MM.1S (cell line): ENCODE data around the gene GCNT2.

Source experiments
- EZH2phosphoT487 ChIP-seq: fragments of 300-600 bp; sonication (generic); IDR thresholded peaks from 2 replicates; pipeline ENCODE4 v1.6.1; 2018; ENCODE audit warnings: antibody characterized with exemption, low read length
- TF ChIP-seq, protein P1 (sequence below): fragments of 300-600 bp; sonication (generic); IDR thresholded peaks from 2 replicates; pipeline ENCODE4 v1.5.1; 2016; ENCODE audit warnings: antibody characterized with exemption, low read length, mixed read lengths

DNA sequence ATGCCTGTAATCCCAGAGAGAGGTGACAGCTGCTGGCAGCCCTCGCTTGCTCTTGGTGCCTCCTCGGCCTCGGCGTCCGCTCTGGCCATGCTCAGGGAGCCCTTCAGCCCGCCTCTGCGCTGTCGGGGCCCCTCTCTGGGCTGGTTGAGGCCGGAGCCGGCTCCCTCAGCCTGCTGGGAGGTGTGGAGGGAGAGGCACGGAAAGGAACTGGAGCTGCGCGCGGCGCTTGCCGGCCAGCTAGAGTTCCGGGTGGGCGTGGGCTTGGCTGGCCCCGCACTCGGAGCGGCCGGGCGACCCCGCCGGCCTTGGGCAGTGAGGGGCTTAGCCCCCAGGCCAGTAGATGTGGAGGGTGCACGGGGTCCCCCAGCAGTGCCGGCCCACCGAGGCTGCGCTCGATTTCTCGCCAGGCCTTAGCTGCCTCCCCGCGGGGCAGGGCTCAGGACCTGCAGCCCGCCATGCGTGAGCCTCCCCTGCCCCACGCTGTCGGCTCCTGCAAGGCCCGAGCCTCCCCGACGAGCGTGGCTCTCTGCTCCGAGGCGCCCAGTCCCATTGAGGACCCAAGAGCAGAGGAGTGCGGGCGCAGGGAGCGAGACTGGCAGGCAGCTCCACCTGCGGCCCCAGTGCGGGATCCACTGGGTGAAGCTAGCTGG is 138.7 kb downstream of the GCNT2 start:
- TF ChIP-seq, protein P1, sequence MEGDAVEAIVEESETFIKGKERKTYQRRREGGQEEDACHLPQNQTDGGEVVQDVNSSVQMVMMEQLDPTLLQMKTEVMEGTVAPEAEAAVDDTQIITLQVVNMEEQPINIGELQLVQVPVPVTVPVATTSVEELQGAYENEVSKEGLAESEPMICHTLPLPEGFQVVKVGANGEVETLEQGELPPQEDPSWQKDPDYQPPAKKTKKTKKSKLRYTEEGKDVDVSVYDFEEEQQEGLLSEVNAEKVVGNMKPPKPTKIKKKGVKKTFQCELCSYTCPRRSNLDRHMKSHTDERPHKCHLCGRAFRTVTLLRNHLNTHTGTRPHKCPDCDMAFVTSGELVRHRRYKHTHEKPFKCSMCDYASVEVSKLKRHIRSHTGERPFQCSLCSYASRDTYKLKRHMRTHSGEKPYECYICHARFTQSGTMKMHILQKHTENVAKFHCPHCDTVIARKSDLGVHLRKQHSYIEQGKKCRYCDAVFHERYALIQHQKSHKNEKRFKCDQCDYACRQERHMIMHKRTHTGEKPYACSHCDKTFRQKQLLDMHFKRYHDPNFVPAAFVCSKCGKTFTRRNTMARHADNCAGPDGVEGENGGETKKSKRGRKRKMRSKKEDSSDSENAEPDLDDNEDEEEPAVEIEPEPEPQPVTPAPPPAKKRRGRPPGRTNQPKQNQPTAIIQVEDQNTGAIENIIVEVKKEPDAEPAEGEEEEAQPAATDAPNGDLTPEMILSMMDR = no peak
- no peak for TF ChIP-seq EZH2phosphoT487
